ENCODE data around the gene CES5A.
"Not testable (repeated sequence)": the region's sequence is repeated elsewhere in the genome, so short reads cannot be mapped to it uniquely, and the experiment has no call there.

CES5A gene

GRCh38 chr16:55888546-55888945, 13.4 kb upstream of the CES5A start:
- in situ Hi-C loops (cut with MboI; ENCODE audit: low sequenced_read_pairs), result no loop called here

DNA sequence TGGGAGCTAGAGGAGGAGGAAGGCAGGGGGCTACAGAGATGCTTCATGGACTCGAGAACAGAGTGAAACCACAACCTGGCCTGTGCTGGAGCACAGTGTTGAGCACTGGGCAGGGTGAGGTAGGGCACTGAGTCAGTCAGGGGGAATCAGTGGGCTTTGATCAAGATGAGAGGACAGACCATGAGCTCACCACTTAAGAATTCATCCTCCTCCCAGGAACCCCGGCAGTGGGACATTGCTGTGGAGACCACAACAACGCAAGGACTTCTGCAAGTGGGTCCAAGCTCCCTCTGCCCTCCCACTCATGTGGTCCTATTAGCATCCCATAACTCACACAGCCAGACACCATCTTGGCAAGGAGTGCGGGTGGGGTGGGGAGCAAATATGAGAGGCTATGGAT, 1.7 kb upstream of the CES5A start:
- in situ Hi-C loops (cut with MboI; ENCODE audit: low sequenced_read_pairs), result no loop called here

- in situ Hi-C loops (cut with MboI; ENCODE audit: low sequenced_read_pairs), result no loop called here
Observed at GRCh38 chr16:55873122-55873521, 2.1 kb downstream of the CES5A start.

GRCh38 chr16:55872130-55872529, 3.0 kb downstream of the CES5A start:
- in situ Hi-C loops (cut with MboI; ENCODE audit: low sequenced_read_pairs), result no loop called here

GRCh38 chr16:55871411-55872038, 3.6 kb downstream of the CES5A start:
- in situ Hi-C loops (cut with MboI; ENCODE audit: low sequenced_read_pairs), result no loop called here

- in situ Hi-C loops (cut with MboI; ENCODE audit: low sequenced_read_pairs), result no loop called here
Observed at GRCh38 chr16:55868980-55869379, 6.2 kb downstream of the CES5A start.

- in situ Hi-C loops (cut with MboI; ENCODE audit: low sequenced_read_pairs), result no loop called here
Observed at GRCh38 chr16:55868137-55868536, 7.0 kb downstream of the CES5A start.

GRCh38 chr16:55861288-55861687, 13.9 kb downstream of the CES5A start:
- in situ Hi-C loops (cut with MboI; ENCODE audit: low sequenced_read_pairs), result no loop called here

GRCh38 chr16:55857650-55858049, 17.5 kb downstream of the CES5A start:
- in situ Hi-C loops (cut with MboI; ENCODE audit: low sequenced_read_pairs), result not testable (repeated sequence)

- in situ Hi-C loops (cut with MboI; ENCODE audit: low sequenced_read_pairs), result no loop called here
Observed at GRCh38 chr16:55856950-55857349, 18.2 kb downstream of the CES5A start.

DNA sequence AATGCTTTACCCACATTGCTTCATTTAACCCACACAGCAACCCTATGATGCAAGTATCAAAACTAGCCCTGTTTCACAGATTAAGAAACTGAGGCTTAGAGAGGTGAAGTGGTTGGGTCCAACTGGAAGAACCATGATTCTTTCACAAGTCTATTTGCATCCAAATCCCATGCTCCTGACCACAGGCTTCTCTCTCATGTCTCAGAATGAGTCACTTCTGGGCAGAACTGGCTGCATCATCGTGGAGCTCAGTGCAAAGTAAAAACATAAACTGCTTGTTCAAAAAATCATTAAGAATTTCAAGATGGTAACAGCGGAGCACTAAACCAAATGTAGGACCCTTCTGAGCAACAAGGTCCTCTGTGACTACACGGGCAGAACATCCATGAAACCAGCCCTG, 22.1 kb downstream of the CES5A start:
- in situ Hi-C loops (cut with MboI; ENCODE audit: low sequenced_read_pairs), result no loop called here

- in situ Hi-C loops (cut with MboI; ENCODE audit: low sequenced_read_pairs), result loop anchor here (10.0 kb wide), 1 partner anchor 385 kb away; no protein-coding TSS in a partner anchor
Observed at GRCh38 chr16:55849536-55849935, 25.6 kb downstream of the CES5A start.

GRCh38 chr16:55846598-55847346, 28.4 kb downstream of the CES5A start:
- in situ Hi-C loops (cut with MboI; ENCODE audit: low sequenced_read_pairs), result loop anchor here (10.0 kb wide), 1 partner anchor 382 kb away; no protein-coding TSS in a partner anchor

- in situ Hi-C loops (cut with MboI; ENCODE audit: low sequenced_read_pairs), result loop anchor here (5.0 to 10.0 kb wide), 2 partner anchors 131 to 378 kb away; no protein-coding TSS in a partner anchor
Observed at GRCh38 chr16:55843105-55843395, 32.1 kb downstream of the CES5A start.

DNA sequence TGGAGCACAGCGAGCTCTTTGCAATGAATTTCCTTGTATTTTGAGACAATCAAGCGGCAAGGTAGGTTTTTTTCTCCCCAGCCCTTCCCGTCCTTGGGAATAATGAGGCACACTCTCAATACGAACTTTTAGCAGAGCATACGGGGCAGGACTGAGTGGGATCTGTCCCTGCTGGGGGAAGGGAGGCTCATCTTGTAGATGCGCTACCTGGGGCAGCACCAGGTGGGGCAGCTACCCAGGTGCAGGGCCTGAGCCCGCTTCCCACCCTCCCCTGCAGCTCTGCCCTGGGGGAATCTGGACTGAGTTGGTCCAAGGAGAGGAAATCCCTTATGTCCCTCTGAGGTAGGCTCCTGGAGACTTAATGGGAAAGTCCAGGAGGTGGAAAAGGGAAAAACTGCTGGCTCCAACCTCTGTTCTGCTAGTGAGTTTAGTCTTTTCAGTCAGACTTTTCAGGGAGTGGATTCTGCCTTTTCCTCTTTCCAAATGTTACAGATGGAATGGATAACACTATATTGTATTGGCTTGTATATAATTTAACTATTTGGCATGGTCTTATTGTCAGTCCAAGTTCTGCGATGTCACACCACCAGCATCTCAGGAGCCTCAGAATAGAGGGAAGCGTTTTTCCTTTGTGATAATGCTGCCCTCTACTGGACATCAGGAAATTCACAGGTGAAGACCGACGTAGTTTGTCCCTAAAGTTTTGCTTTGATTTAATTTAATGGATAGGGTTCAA, 32.6 kb downstream of the CES5A start:
- in situ Hi-C loops (cut with MboI; ENCODE audit: low sequenced_read_pairs), result loop anchor here (5.0 to 10.0 kb wide), 2 partner anchors 130 to 378 kb away; no protein-coding TSS in a partner anchor

DNA sequence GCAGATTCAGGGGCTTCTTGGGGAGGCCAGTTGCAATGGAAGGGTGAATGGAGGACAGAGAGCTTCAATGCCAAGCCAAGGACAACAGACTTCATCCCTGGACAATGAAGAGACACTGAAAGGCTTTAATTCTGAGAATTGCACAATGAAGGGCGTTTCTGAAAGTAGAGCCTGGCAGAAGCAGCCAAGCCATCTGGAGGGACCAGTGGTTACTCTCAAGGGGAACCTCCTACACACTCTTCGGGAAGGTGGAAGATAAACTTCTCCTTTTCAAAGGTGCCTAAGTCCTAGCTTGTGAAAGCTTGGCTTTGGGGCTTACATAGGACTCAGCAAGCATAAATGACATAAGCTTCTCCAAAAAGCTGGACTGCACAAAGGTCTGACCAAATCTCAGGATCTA, 36.1 kb downstream of the CES5A start:
- in situ Hi-C loops (cut with MboI; ENCODE audit: low sequenced_read_pairs), result no loop called here

GRCh38 chr16:55836158-55836611, 39.0 kb downstream of the CES5A start:
- in situ Hi-C loops (cut with MboI; ENCODE audit: low sequenced_read_pairs), result no loop called here

GRCh38 chr16:55835581-55835980, 39.6 kb downstream of the CES5A start:
- in situ Hi-C loops (cut with MboI; ENCODE audit: low sequenced_read_pairs), result no loop called here

GRCh38 chr16:55835173-55835572, 40.0 kb downstream of the CES5A start:
- in situ Hi-C loops (cut with MboI; ENCODE audit: low sequenced_read_pairs), result not testable (repeated sequence)

GRCh38 chr16:55834049-55834448, 41.1 kb downstream of the CES5A start:
- in situ Hi-C loops (cut with MboI; ENCODE audit: low sequenced_read_pairs), result no loop called here

- in situ Hi-C loops (cut with MboI; ENCODE audit: low sequenced_read_pairs), result no loop called here
Observed at GRCh38 chr16:55832773-55833691, 42.1 kb downstream of the CES5A start, which contains the start of gene CES1. Gene CES1 (minus strand): TSS chr16:55833096. CDS start chr16:55833055, 41 bp downstream.

All from HL-60/S4 treated with phorbol 12-myristate 13-acetate at 8.2 ng/mL for 4 days and 3 days (cell line).